ENCODE measurements around the gene PLAC1.

PLAC1 gene

DNA sequence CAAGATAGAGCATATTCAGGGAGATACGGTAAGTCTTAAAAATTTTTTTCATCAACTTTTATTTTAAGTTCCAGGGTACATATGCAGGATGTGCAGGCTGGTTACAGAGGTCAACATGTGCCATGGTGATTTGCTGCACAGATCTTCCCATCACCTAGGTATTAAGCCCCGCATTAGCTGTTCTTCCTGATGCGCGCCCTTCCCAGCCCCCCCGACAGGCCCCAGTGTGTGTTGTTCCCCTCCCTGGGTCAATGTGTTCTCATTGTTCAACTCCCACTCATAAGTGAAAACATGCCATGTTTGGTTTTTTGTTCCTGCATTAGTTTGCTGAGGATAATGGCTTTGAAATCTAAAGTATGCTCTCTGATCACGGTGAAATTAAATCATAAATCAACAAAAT, 134.1 kb downstream of the PLAC1 start:
- H3K4me3 Mint-ChIP-seq: no peak overlapping the region
- H3K4me1 Mint-ChIP-seq (ENCODE audit: low read depth): no peaks in the 10 kb centered on the region
- intact Hi-C loops (cut with micrococcal nuclease): loop anchor here (5.0 kb wide), 1 partner anchor 238 kb away; no protein-coding TSS in a partner anchor
- no peak overlapping the region for H3K27ac Mint-ChIP-seq
- no peaks in the 10 kb centered on the region for H3K27me3 Mint-ChIP-seq
- H3K36me3 Mint-ChIP-seq (ENCODE audit: low read depth): no peaks in the 10 kb centered on the region
- no peaks in the 10 kb centered on the region for H3K9me3 Mint-ChIP-seq

DNA sequence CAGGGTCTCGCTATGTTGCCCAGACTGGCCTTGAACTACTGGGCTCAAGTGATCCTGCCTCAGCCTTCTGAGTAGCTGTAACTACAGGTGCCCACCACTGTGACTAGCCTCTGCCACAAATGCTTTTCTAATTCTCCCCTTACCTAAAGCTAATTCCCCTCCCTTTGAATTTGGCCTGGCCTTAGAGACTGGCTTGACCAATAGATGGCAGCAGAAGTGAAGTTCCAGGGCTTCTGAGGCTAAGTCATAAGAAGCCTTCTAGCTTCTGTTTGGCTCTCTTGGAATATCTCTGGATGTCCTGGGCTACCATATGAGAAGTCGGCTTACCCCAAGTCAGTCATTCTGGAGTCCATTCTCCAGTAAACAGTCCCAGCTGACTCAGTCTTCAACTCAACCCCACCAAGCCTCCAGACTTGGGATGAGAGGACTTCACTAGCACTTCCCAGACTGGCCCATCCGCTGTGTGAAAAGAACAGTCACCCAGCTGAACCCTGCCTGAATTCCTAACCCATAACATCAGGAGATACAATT, 137.3 kb downstream of the PLAC1 start:
- H3K27me3 Mint-ChIP-seq: no peaks in the 10 kb centered on the region

More for the DNA sequence above, 137.3 kb downstream of the PLAC1 start:
- H3K36me3 Mint-ChIP-seq (ENCODE audit: low read depth): no peaks in the 10 kb centered on the region
- no peak overlapping the region for H3K27ac Mint-ChIP-seq
- no peaks in the 10 kb centered on the region for H3K4me1 Mint-ChIP-seq (ENCODE audit: low read depth)
- no peak overlapping the region for H3K4me3 Mint-ChIP-seq
- intact Hi-C loops (cut with micrococcal nuclease): loop anchor here (5.0 kb wide), 1 partner anchor 241 kb away; no protein-coding TSS in a partner anchor
- no peaks in the 10 kb centered on the region for H3K9me3 Mint-ChIP-seq

Data from dendritic cell treated with granulocyte-macrophage colony-stimulating factor and Interleukin-4, amounts not matched to agents 40 ng/mL and 50 ng/mL, for 4 days (primary cell).